ENCODE data around the gene SPATA22. TPM values are rescaled to one million over a fixed set of nuclear protein-coding genes. Genes with fewer than 3 reads are reported as not detected.
"Not testable (repeated sequence)": the region's sequence is repeated elsewhere in the genome, so short reads cannot be mapped to it uniquely, and the experiment has no call there.

Gene SPATA22
- total RNA-seq, 1 experiment from 2014 or later, result not detected

DNA sequence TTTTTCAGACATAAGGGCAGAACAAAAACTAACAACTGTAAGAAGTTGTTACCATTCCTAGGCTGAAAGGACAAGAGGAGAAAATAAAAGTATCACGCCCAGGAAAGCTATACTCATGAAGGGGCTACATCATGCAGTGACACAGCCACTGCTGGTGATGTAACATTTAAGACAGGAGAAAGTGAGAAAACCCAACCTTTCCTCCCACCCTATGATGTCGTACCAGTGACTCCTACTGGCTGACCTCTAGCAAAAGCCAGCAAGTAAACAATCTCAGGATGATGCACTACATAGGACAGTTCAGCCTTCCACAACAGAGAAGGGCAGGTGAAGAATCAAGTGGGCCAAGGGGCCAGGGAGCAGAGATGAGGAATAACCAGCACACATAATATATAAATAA lies 24.0 kb downstream of the SPATA22 start:
- Mint-ChIP-seq H3K4me3 (ENCODE audit: low read depth, unreplicated experiment) (no peak overlapping the region), H3K4me1 (ENCODE audit: low read depth, unreplicated experiment) (no peaks in the 10 kb centered on the region), H3K36me3 (ENCODE audit: insufficient read depth, unreplicated experiment) (no peaks in the 10 kb centered on the region), H3K27me3 (ENCODE audit: unreplicated experiment) (peaks cover 7% of the 10 kb centered on the region), H3K9me3 (ENCODE audit: low read depth, unreplicated experiment) (no peaks in the 10 kb centered on the region), H3K27ac (ENCODE audit: unreplicated experiment) (no peak overlapping the region)
- CTCF ChIA-PET, result no interaction called here
- DNase-seq, result no peak
- BruUV-seq (replicated peaks), result no TSS peak
- TF ChIP-seq, protein P1, sequence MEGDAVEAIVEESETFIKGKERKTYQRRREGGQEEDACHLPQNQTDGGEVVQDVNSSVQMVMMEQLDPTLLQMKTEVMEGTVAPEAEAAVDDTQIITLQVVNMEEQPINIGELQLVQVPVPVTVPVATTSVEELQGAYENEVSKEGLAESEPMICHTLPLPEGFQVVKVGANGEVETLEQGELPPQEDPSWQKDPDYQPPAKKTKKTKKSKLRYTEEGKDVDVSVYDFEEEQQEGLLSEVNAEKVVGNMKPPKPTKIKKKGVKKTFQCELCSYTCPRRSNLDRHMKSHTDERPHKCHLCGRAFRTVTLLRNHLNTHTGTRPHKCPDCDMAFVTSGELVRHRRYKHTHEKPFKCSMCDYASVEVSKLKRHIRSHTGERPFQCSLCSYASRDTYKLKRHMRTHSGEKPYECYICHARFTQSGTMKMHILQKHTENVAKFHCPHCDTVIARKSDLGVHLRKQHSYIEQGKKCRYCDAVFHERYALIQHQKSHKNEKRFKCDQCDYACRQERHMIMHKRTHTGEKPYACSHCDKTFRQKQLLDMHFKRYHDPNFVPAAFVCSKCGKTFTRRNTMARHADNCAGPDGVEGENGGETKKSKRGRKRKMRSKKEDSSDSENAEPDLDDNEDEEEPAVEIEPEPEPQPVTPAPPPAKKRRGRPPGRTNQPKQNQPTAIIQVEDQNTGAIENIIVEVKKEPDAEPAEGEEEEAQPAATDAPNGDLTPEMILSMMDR (IDR thresholded peaks at IDR 0.05; ENCODE audit: unreplicated experiment), result no peak
- intact Hi-C loops (cut with micrococcal nuclease; ENCODE audit: unreplicated experiment), result no loop called here

DNA sequence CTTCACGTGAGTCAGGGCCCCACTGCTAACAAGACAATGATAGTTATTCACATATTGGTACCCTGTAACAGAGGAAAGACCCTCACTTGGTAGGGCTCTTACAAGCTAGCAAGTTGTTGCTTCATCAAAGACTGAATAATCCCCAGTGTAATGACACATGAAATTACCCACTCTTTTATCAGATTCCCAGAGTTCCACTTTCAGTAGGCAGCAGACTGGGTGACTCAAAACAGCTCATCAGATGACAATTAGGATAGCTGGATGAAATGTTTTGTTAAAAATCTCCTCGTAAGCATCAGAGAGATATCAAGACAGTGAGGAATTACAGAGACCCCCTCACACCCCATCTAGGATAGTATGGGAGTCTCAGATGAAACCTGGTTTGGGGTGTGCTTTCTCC lies 31.2 kb downstream of the SPATA22 start:
- CTCF ChIA-PET, result no interaction called here
- H3K4me3 Mint-ChIP-seq (ENCODE audit: low read depth, unreplicated experiment), result no peak overlapping the region
- peaks cover 45% of the 10 kb centered on the region for H3K27me3 Mint-ChIP-seq (ENCODE audit: unreplicated experiment)
- no peaks in the 10 kb centered on the region for H3K36me3 Mint-ChIP-seq (ENCODE audit: insufficient read depth, unreplicated experiment)
- H3K9me3 Mint-ChIP-seq (ENCODE audit: low read depth, unreplicated experiment), result no peaks in the 10 kb centered on the region
- intact Hi-C loops (cut with micrococcal nuclease; ENCODE audit: unreplicated experiment), result no loop called here
- no TSS peak for BruUV-seq (replicated peaks)
- no peaks in the 10 kb centered on the region for H3K4me1 Mint-ChIP-seq (ENCODE audit: low read depth, unreplicated experiment)
- TF ChIP-seq, protein P1 (IDR thresholded peaks at IDR 0.05; ENCODE audit: unreplicated experiment), result no peak
- H3K27ac Mint-ChIP-seq (ENCODE audit: unreplicated experiment), result no peak overlapping the region
- DNase-seq, result no peak

DNA sequence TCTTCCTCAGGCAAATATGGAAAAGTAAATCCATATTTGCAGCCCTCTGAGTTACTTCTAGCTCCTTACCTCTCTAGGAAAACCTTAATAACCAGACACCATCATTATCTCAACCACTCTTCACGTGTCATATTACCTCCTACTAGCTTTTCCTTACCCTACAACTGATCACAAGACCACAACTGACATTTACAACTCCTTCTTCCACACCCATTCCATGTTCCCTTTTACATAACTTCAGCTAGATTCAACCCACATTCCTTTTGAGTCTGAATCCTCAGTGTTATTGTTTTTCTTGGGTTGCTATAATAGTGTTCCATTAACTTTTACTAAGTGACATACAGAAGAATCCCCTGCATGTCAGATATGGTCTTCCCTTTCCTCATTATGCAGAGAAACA lies 33.3 kb downstream of the SPATA22 start:
- CTCF ChIA-PET, result no interaction called here
- intact Hi-C loops (cut with micrococcal nuclease; ENCODE audit: unreplicated experiment), result no loop called here
- peaks cover 64% of the 10 kb centered on the region for H3K27me3 Mint-ChIP-seq (ENCODE audit: unreplicated experiment)
- H3K4me1 Mint-ChIP-seq (ENCODE audit: low read depth, unreplicated experiment), result no peaks in the 10 kb centered on the region
- TF ChIP-seq, protein P1 (IDR thresholded peaks at IDR 0.05; ENCODE audit: unreplicated experiment), result no peak
- no peak overlapping the region for H3K4me3 Mint-ChIP-seq (ENCODE audit: low read depth, unreplicated experiment)
- no peak overlapping the region for H3K27ac Mint-ChIP-seq (ENCODE audit: unreplicated experiment)
- no TSS peak for BruUV-seq (replicated peaks)
- no peaks in the 10 kb centered on the region for H3K36me3 Mint-ChIP-seq (ENCODE audit: insufficient read depth, unreplicated experiment)
- DNase-seq, result no peak
- H3K9me3 Mint-ChIP-seq (ENCODE audit: low read depth, unreplicated experiment), result no peaks in the 10 kb centered on the region

DNA sequence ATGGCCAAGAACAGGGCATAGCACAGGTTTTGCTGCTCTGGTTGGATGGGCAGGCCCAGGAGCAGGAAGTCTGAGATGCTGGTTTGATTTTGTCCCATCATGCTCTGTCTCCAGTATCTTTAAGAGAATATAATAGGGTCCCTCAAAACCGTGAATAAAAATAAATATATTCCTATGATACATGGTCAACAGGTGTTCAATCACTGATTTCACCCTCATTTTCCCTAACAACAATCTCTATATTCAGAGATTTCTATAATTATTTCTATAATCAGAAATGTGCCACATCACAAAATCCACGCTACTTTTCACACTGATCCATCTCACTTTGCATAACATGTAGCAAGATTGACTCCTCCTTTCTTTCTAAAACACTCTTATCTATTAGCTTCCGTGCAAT lies 37.9 kb downstream of the SPATA22 start, which contains the start of gene OR1E2:
TSS of gene OR1E2 (minus strand) at position 101 of the 400 bp plus-strand sequence. CDS start at position 101, 0 bp downstream.
- BruUV-seq (replicated peaks), result no TSS peak
- intact Hi-C loops (cut with micrococcal nuclease; ENCODE audit: unreplicated experiment), result no loop called here
- H3K4me1 Mint-ChIP-seq (ENCODE audit: low read depth, unreplicated experiment), result no peaks in the 10 kb centered on the region

DNA sequence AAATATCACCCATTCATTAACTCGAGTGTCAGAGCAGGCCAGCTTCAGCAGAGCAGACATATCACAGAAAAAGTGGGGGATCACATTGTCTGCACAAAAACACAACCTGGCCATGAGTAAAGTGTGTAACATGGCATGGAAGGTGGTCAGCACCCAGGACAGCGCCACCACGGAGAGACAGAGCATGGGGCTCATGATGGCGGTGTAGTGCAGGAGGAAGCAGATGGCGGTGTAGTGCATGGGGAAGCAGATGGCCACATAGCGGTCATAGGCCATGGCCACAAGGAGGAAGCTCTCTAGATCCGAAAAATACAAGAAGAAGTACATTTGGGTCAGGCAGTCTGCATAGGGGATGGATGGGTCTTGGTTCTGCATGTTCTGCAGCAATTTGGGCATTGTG lies 38.4 kb downstream of the SPATA22 start:
- BruUV-seq (replicated peaks); H3K4me3 Mint-ChIP-seq (ENCODE audit: low read depth, unreplicated experiment); H3K36me3 Mint-ChIP-seq (ENCODE audit: insufficient read depth, unreplicated experiment); CTCF ChIA-PET; H3K4me1 Mint-ChIP-seq (ENCODE audit: low read depth, unreplicated experiment); H3K27ac Mint-ChIP-seq (ENCODE audit: unreplicated experiment); H3K9me3 Mint-ChIP-seq (ENCODE audit: low read depth, unreplicated experiment); intact Hi-C loops (cut with micrococcal nuclease; ENCODE audit: unreplicated experiment): not testable (repeated sequence)
- peak; percentile 1 for DNase-seq
- peaks cover 36% of the 10 kb centered on the region for H3K27me3 Mint-ChIP-seq (ENCODE audit: unreplicated experiment)

More for the DNA sequence above, 37.9 kb downstream of the SPATA22 start, which contains the start of gene OR1E2:
- Mint-ChIP-seq H3K36me3 (ENCODE audit: insufficient read depth, unreplicated experiment) (no peaks in the 10 kb centered on the region), H3K9me3 (ENCODE audit: low read depth, unreplicated experiment) (no peaks in the 10 kb centered on the region), H3K27ac (ENCODE audit: unreplicated experiment) (no peak within 1 kb of the TSS), H3K4me3 (ENCODE audit: low read depth, unreplicated experiment) (no peak within 1 kb of the TSS), H3K27me3 (ENCODE audit: unreplicated experiment) (peaks cover 41% of the 10 kb centered on the region)
- no peak for DNase-seq
- TF ChIP-seq, protein P1 (IDR thresholded peaks at IDR 0.05; ENCODE audit: unreplicated experiment), result no peak
- CTCF ChIA-PET, result no interaction called here

Data from Calu3 (cell line).